ENCODE results near the gene SETBP1.

- TF ChIP-seq EZH2phosphoT487 (IDR thresholded peaks at IDR 0.05; ENCODE audit: borderline replicate concordance, low read length), result no peak
- TF ChIP-seq CTCF (IDR thresholded peaks at IDR 0.05; ENCODE audit: low read depth, low read length, poor library complexity, severe bottlenecking), result peak; percentile 47
Measured at GRCh38 chr18:44901283-44901682, 220.6 kb downstream of the SETBP1 start.
